OCI-LY1 (cell line): ENCODE measurements around the gene BET1.

Source experiments
- H2AFZ ChIP-seq: fragments of 200-600 bp; sonication (generic), shearing (Covaris generic); 2 replicates; pipeline ENCODE4 v1.6.0; 2014; ENCODE audit warnings: antibody characterized with exemption, mild to moderate bottlenecking, low read length
- H3F3A ChIP-seq: fragments of 200-600 bp; sonication (generic), shearing (Covaris generic); 2 replicates; pipeline ENCODE4 v1.6.0; 2014; ENCODE audit warnings: mild to moderate bottlenecking, antibody characterized with exemption, low read length, moderate library complexity; ENCODE audit not compliant: insufficient read depth
- H3K27ac ChIP-seq: fragments of 200-600 bp; sonication (generic); 2 replicates; pipeline ENCODE4 v1.5.1; 2014; ENCODE audit warnings: low read length, mixed run types, mild to moderate bottlenecking, low read depth; ENCODE audit not compliant: poor library complexity, severe bottlenecking
- H3K27me3 ChIP-seq: fragments of 200-600 bp; sonication (generic); 2 replicates; pipeline ENCODE4 v1.6.0; 2014; ENCODE audit warnings: antibody characterized with exemption, mild to moderate bottlenecking, low read length, moderate library complexity; ENCODE audit not compliant: insufficient read depth
- H3K36me3 ChIP-seq: fragments of 200-600 bp; sonication (generic); 2 replicates; pipeline ENCODE4 v1.6.1; 2014; ENCODE audit warnings: mild to moderate bottlenecking, antibody characterized with exemption, low read length, moderate library complexity, mixed read lengths; ENCODE audit not compliant: insufficient read depth
- H3K4me1 ChIP-seq: fragments of 200-600 bp; sonication (generic); 2 replicates; pipeline ENCODE4 v1.5.1; 2014; ENCODE audit warnings: mild to moderate bottlenecking, low read length, moderate library complexity; ENCODE audit not compliant: insufficient read depth, severe bottlenecking
- H3K4me2 ChIP-seq: fragments of 200-600 bp; sonication (generic), shearing (Covaris generic); 2 replicates; pipeline ENCODE4 v1.6.1; 2014; ENCODE audit warnings: low read length
- H3K4me3 ChIP-seq: fragments of 200-600 bp; sonication (generic); 2 replicates; pipeline ENCODE4 v1.5.1; 2014; ENCODE audit warnings: low read length, low read depth, mild to moderate bottlenecking, mixed read lengths; ENCODE audit not compliant: poor library complexity, severe bottlenecking
- H3K79me2 ChIP-seq: fragments of 200-600 bp; shearing (Covaris generic); 2 replicates; pipeline ENCODE4 v1.6.1; 2016; ENCODE audit warnings: mixed run types, low read length, mixed read lengths; ENCODE audit not compliant: insufficient read depth
- H3K9ac ChIP-seq: fragments of 200-600 bp; sonication (generic), shearing (Covaris generic); 2 replicates; pipeline ENCODE4 v1.6.1; 2014; ENCODE audit warnings: mild to moderate bottlenecking, low read length, mixed read lengths
- H3K9me2 ChIP-seq: fragments of 200-600 bp; sonication (generic), shearing (Covaris generic); 2 replicates; pipeline ENCODE4 v1.6.1; 2014; ENCODE audit warnings: low read depth, mild to moderate bottlenecking, low read length, mixed read lengths
- H3K9me3 ChIP-seq: fragments of 200-600 bp; shearing (Covaris generic); 2 replicates; pipeline ENCODE4 v1.6.1; 2014; ENCODE audit warnings: low read length, mixed read lengths
- H4K20me1 ChIP-seq: fragments of 200-600 bp; sonication (generic), shearing (Covaris generic); 2 replicates; pipeline ENCODE4 v1.6.0; 2016; ENCODE audit warnings: mild to moderate bottlenecking, low read length; ENCODE audit not compliant: insufficient read depth
- CTCF ChIP-seq: fragments of 200-600 bp; sonication (generic), shearing (Covaris generic); IDR thresholded peaks from 2 replicates; pipeline ENCODE4 v1.5.1; 2017; ENCODE audit warnings: mild to moderate bottlenecking, antibody characterized with exemption, low read length, moderate library complexity, mixed read lengths
- EZH2 ChIP-seq: fragments of 200-600 bp; sonication (generic), shearing (Covaris generic); IDR thresholded peaks from 2 replicates; pipeline ENCODE4 v1.8.0; 2017; ENCODE audit warnings: borderline replicate concordance, mixed run types, mild to moderate bottlenecking, antibody characterized with exemption, low read length, moderate library complexity, mixed read lengths

Gene BET1

GRCh38 chr7:94012746-94013145 is 8.6 kb upstream of the BET1 start:
- H3K79me2 ChIP-seq: no peaks in the 10 kb centered on the region
- no peak for TF ChIP-seq EZH2
- TF ChIP-seq CTCF: peak; percentile 23; the same call in 1 of the 2 replicates

GRCh38 chr7:94011714-94012353 is 7.7 kb upstream of the BET1 start:
- H2AFZ ChIP-seq: no peak overlapping the region
- H3F3A ChIP-seq: no peaks in the 10 kb centered on the region
- H3K9ac ChIP-seq: no peak overlapping the region
- H3K4me2 ChIP-seq: no peak overlapping the region
- TF ChIP-seq EZH2: no peak
- TF ChIP-seq CTCF: no peak
- peaks cover 5% of the 10 kb centered on the region for H3K4me1 ChIP-seq
- H3K9me3 ChIP-seq: no peaks in the 10 kb centered on the region
- H3K79me2 ChIP-seq: no peaks in the 10 kb centered on the region
- H3K9me2 ChIP-seq: no peaks in the 10 kb centered on the region
- H3K36me3 ChIP-seq: no peaks in the 10 kb centered on the region
- H3K4me3 ChIP-seq: no peak overlapping the region
- H4K20me1 ChIP-seq: no peaks in the 10 kb centered on the region
- no peak overlapping the region for H3K27ac ChIP-seq
- no peaks in the 10 kb centered on the region for H3K27me3 ChIP-seq

More at GRCh38 chr7:94012746-94013145, 8.6 kb upstream of the BET1 start:
- Histone ChIP-seq H3K4me3 (no peak overlapping the region), H2AFZ (no peak overlapping the region), H3K27me3 (no peaks in the 10 kb centered on the region), H3K4me1 (peaks cover 5% of the 10 kb centered on the region), H3K9ac (no peak overlapping the region), H3K9me2 (no peaks in the 10 kb centered on the region), H3F3A (no peaks in the 10 kb centered on the region), H4K20me1 (no peaks in the 10 kb centered on the region), H3K9me3 (no peaks in the 10 kb centered on the region), H3K27ac (no peak overlapping the region), H3K4me2 (no peak overlapping the region), H3K36me3 (no peaks in the 10 kb centered on the region)

GRCh38 chr7:94008537-94008936 is 4.4 kb upstream of the BET1 start:
- Histone ChIP-seq H3K79me2 (peaks cover 4% of the 10 kb centered on the region), H3K36me3 (no peaks in the 10 kb centered on the region), H3K27ac (no peak overlapping the region), H3K4me2 (no peak overlapping the region), H2AFZ (no peak overlapping the region), H3K9ac (no peak overlapping the region), H3K4me1 (peaks cover 15% of the 10 kb centered on the region), H3F3A (no peaks in the 10 kb centered on the region), H3K4me3 (no peak overlapping the region), H4K20me1 (no peaks in the 10 kb centered on the region), H3K27me3 (no peaks in the 10 kb centered on the region), H3K9me3 (no peaks in the 10 kb centered on the region), H3K9me2 (no peaks in the 10 kb centered on the region)
- TF ChIP-seq CTCF: no peak
- no peak for TF ChIP-seq EZH2
